ENCODE results near the gene ACOT12. TPM values are rescaled to one million over a fixed set of nuclear protein-coding genes. Genes with fewer than 3 reads are reported as not detected.
"Not testable (repeated sequence)": the region's sequence is repeated elsewhere in the genome, so short reads cannot be mapped to it uniquely, and the experiment has no call there.

Gene ACOT12
- total RNA-seq, 1 experiment from 2014 or later, result not detected

GRCh38 chr5:81344736-81345135 is 49.2 kb downstream of the ACOT12 start:
- DNase-seq (ENCODE audit: low read depth), result no peak

GRCh38 chr5:81338213-81338612 is 55.7 kb downstream of the ACOT12 start:
- DNase-seq (ENCODE audit: low read depth), result not testable (repeated sequence)

- no peak for DNase-seq (ENCODE audit: low read depth)
Measured at GRCh38 chr5:81337803-81338202, 56.1 kb downstream of the ACOT12 start.

GRCh38 chr5:81336556-81336955 is 57.4 kb downstream of the ACOT12 start:
- DNase-seq (ENCODE audit: low read depth), result peak; percentile 6

GRCh38 chr5:81335946-81336345 is 58.0 kb downstream of the ACOT12 start:
- no peak for DNase-seq (ENCODE audit: low read depth)

- peak; percentile 5 for DNase-seq (ENCODE audit: low read depth)
Measured at GRCh38 chr5:81334304-81335061, 59.5 kb downstream of the ACOT12 start.

DNA sequence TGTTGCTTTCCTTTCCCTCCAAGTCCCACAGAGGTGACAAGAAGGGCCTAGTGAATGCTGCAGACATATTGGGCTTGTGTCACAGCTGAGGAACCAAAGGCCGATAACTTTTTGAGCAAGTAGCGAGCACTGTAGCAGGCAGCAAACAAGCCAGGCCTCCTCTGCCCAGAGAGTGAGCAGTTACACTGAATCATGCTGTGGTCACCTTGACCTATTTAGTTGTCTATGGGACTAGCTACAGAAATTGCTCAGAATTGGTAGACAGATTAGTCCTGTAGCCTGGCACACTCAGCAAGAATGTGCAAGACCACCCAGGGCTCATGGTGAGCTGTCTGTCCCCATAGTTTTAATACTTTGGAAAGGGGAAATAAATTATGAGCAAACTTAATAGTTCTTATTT is 67.4 kb downstream of the ACOT12 start:
- no peak for DNase-seq (ENCODE audit: low read depth)

DNA sequence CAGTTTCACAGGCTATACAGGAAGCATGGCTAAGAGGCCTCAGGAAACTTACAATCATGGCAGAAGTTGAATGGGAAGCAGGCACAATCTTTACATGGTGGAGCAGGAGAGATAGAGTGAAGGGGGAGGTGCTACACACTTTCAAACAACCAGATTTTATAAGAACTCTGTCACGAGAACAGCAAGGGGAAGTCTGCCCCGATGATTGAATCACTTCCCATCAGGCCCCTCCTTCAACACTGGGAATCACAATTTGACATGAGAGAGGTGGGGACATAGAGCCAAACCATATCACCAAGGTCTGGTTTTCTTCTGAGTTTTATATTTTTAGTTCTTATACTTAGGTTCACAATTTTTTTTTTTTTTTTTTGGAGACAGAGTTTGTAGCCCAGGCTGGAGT is 76.4 kb downstream of the ACOT12 start:
- DNase-seq (ENCODE audit: low read depth), result no peak

- no peak for DNase-seq (ENCODE audit: low read depth)
Measured at GRCh38 chr5:81316571-81316970, 77.4 kb downstream of the ACOT12 start.

- no peak for DNase-seq (ENCODE audit: low read depth)
Measured at GRCh38 chr5:81315830-81316229, 78.1 kb downstream of the ACOT12 start.

GRCh38 chr5:81315336-81315735 is 78.6 kb downstream of the ACOT12 start:
- DNase-seq (ENCODE audit: low read depth), result no peak

- DNase-seq (ENCODE audit: low read depth), result no peak
Measured at GRCh38 chr5:81314581-81314980, 79.4 kb downstream of the ACOT12 start.

- peak; percentile 70 for DNase-seq (ENCODE audit: low read depth)
Measured at GRCh38 chr5:81313686-81314085, 80.2 kb downstream of the ACOT12 start.

- peak; percentile 48 for DNase-seq (ENCODE audit: low read depth)
Measured at GRCh38 chr5:81313278-81313677, 80.7 kb downstream of the ACOT12 start.

DNA sequence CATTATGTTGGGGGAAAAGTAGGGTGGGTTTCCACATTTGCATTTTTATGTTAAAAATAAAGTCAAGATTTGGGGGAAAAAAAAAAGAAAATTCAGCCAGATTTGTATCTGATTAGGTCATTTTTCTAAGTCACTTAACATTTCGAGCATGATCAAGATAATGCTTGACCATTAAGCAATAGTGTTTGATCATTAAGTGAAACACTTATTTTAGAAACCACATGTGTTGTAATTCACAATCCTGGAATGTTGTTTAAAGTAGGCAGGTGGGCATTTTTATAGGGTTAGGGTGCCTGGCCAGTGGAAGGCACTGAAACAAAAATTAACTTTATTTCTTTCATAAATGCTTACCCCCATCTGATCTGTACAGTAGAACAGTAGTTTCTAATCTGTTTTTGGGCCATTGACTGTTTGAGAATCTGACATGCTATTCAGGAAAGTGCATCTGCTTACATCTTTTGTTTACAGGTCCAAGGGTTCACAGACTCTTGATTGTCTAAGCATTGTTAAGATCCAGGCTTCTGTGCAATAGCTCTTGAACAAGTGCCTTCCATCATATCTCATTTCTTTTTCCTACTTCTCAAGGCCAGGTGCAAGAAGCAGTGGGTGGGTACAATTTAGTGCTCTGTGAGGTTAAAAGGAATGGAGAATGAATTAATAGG is 83.4 kb downstream of the ACOT12 start:
- no peak for DNase-seq (ENCODE audit: low read depth)

DNA sequence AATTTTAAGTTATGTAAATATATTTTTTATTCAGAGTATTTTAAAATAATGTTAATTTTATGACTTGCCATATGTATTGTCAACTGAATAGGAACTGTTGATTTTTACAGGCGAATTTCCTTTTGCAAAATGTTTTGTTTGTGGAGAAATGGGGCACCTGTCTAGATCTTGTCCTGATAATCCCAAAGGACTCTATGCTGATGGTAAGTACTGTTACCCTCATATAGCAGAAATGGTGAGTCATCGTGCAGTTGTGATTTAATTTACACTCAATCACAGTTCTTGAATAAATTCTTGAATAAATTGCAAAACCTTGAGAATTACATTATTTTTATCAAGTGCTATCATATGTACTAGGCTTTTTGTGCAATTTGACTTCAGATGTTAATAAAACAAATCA is 85.1 kb downstream of the ACOT12 start:
- DNase-seq (ENCODE audit: low read depth), result no peak

DNA sequence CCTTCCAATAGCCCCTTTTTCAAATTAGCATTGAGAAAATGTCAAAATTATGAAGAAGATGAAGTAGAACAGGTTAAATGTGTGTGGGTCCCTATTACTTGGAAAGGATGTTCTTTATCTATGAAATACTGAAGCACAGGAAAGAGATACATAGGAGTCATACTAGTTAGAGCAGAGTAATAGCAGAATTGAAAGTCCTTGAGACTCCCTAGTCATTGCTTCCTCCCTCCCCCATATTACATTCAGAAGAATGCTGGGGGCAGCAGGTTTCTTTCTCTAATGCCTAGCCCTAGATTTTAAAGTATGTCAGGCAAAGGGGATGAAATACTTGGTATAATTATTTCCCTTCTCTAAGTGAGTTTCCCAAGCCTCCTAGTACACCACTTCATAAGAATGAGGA is 88.1 kb downstream of the ACOT12 start:
- no peak for DNase-seq (ENCODE audit: low read depth)

GRCh38 chr5:81303563-81303962 is 90.4 kb downstream of the ACOT12 start:
- peak; percentile 85 for DNase-seq (ENCODE audit: low read depth)

GRCh38 chr5:81302596-81302995 is 91.3 kb downstream of the ACOT12 start:
- DNase-seq (ENCODE audit: low read depth), result no peak

DNA sequence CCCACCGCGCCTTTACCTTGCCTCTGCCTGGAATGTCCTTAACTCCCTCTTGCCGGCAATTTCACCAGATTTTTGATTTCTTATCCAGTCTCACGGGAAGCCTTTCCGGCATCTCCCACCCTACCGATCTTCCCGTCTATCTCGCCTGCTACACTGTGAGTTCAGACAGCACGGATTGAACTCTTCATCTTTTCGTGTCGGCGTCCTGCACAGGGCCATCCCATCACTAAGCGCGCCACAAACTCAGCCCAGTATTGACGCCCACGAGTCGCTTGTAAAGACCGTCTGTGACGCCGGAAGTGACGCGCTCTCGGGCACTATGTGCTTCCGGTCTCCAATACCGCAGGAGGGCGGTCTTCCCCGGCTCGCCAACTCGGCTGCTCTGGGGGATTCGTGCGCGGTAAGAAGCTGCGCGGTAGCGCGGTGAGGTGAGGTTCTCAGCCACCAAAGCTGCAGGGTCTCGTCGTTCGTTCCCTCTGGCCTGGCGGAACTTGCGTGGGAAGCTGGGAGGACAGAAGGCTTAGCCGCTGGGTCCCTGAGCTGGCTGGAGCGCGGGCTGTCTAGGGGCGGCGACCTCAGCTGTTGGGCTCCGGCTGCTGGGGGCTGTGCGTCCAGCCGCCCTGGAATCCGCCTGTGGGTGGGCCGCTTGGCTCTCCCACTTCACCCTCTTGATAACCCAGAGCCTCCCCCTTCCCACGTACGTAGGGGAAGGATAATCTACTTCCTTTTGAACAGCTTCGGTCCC is 92.5 kb downstream of the ACOT12 start, which contains the start of gene ZCCHC9:
Gene ZCCHC9, plus strand, starts transcription at position 317 of the 745 bp plus-strand sequence. CDS start 3,171 bp downstream, outside the sequence.
- peak; percentile 95 for DNase-seq (ENCODE audit: low read depth)

DNA sequence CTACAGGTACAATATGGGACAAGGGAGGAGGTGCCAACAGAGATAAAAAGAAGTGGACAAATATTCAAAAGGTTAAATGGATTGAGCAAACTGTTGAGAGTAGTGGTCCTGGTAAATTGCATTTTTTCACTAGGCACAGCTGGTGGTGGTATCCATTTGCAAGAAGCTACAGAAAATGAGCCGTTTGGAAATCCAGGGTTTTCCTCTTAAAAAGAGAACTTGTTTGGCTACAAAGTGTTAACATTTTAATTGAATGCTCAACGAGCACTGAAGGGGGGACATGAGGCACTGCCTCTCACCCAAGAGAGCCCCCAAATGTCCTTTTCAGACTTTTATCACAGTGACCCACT is 93.0 kb downstream of the ACOT12 start:
- no peak for DNase-seq (ENCODE audit: low read depth)

DNA sequence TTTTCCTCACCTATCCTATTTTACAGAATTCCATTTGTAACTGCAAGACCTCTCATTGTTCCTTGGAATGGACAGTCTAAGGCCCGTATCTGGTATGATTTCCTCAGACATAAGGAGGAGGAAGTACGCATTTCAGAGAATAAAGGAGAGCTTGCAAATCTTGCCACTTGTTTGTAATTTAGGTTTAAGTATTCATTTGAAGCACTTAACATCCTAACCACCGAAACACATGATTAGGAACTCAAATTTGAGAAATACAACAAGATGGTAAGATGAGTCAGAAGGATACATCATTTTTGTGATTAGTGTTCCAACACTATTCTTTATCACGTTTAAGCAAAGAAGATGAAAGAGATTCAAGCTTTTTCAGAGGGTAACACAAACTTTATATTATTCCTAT is 96.4 kb downstream of the ACOT12 start:
- DNase-seq (ENCODE audit: low read depth), result no peak
